HG03469 (cell line): ENCODE data around the gene ADCY3.
"Not testable (repeated sequence)": the region's sequence is repeated elsewhere in the genome, so short reads cannot be mapped to it uniquely, and the experiment has no call there.

ENCODE experiments used
- ATAC-seq: cut with Tn5 transposase; IDR thresholded peaks from one replicate; pipeline ENCODE4 v1.9.1; 2021; ENCODE audit warnings: mild to moderate bottlenecking, moderate library complexity, moderate number of reproducible peaks; ENCODE audit not compliant: unreplicated experiment

The ADCY3 gene

GRCh38 chr2:24852431-24853020 is 67.5 kb downstream of the ADCY3 start:
- ATAC-seq: no peak

DNA sequence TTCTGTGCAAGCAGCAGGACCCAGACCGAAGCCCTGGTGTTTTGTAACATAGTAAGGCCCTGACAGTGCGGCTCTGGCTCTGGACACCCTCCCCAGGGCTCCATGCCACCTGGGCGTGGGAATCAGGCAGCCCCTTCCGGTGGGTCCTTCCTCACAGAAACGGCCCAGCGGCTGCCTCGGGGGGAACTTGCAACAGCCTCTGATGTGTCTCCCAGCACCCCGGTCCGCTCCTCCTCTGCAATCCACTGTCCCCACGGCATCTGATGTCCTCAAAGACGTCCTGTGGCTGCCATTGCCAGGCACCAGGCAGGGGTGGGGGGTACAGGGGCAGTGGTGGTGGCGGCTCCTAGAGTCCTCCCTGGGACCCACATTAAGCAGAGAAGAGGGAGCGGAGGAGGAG is 68.0 kb downstream of the ADCY3 start:
- no peak for ATAC-seq

GRCh38 chr2:24850944-24851343 is 69.1 kb downstream of the ADCY3 start:
- no peak for ATAC-seq

- ATAC-seq: no peak
These were observed 74.3 kb downstream of the ADCY3 start for GRCh38 chr2:24845691-24846090.

DNA sequence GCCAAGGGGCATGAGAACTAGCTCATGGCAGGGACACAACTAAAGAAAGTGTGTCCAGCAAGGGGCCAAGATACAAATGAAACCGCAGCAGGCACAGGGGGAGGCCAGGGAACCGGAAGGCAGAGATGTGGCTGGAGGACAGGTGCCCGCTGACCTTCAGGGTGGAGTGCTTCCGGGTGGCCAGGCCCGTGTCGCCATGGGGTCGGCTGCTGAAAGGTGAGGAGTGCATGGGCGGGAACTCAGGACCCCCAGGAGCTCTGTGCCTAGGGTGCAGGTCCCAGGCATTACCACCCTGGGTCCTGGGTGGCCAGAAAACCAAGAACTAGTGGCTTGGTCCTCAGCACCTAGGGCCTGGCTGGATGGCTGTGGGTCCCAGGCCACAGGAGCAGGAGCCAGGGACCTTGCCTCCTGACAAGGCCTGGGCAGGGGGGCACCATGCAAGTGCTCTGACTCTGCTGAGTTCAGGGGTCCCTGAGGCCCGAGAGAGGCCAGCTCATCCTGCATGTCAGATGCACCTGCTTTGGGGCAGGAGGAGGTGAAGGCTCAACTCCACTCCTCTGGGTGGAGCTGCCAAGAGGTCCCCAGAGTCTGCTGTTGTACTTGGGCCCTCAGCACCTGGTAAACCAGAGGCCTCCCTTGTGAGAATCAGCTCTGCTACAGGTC is 75.9 kb downstream of the ADCY3 start:
- no peak for ATAC-seq

DNA sequence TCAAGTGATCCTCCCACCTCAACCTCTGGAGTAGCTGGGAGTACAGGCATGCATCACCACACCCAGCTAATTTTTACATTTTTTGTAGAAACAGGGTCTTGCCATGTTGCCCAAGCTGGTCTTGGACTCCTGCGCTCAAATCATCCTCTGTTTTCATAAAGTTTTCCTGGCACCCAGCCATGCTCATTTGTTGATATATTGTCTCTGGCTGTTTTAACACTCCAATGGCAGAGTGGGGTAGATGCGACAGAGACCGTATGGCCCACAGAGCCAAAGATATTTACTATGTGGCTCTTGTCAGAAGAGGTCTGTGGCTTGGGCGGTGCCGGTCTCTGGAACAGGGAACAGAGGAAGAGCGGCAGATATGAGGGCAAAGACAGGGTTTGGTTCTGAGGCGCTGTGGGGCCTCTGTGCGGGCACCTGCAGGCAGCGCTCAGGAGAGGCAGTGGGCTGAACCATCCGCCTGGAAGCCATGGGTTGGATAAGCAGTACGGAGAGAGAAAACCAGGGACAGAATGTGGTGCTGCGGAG is 76.6 kb downstream of the ADCY3 start:
- ATAC-seq: no peak

DNA sequence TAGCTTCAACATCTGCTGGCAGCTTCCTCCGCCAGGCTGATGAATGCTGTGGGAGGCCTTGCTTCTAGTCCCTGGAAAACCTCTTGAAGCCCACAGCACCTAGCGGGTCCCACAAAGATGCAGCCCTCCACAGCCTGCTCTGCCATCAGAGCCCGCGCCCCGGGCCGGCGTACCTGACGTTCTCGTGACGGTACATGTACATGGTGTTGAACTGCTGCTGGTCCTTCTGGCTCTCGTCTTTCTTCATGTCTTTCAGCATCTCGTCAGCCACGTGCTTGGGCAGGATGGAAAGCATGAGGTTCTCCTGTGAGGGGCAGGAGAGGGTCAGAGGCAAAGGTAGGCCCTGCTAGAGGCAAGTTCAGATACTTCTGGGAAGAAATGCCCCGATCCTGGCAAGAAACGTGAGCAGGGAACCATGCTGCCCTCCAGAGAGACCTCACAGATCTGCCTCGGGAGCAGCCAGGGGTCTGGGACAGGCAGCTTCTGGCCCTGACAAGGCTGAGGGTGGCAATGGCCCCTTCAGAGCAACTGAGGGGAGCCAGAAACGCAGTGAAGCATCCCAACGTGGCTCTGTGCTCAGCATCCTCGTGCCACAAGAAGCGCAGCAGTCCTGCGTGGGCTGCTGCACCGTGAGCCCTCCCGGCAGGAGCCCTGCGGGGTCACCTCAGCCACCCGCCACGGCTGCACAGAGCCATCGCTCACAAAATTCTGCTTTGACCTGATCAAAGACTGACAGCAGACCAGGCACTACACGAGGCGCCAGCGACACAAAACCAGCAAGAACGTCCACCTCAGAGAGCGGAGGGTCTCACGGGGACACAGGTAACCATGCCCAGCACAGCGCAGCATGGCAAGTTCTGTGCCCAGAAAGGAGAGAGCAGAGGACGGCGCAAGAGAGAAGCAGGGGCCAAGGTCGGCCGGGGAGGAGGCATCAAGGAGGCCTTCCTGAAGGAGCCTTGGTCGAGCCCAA is 77.7 kb downstream of the ADCY3 start:
- ATAC-seq: no peak

GRCh38 chr2:24840962-24841945 is 78.8 kb downstream of the ADCY3 start:
- no peak for ATAC-seq

DNA sequence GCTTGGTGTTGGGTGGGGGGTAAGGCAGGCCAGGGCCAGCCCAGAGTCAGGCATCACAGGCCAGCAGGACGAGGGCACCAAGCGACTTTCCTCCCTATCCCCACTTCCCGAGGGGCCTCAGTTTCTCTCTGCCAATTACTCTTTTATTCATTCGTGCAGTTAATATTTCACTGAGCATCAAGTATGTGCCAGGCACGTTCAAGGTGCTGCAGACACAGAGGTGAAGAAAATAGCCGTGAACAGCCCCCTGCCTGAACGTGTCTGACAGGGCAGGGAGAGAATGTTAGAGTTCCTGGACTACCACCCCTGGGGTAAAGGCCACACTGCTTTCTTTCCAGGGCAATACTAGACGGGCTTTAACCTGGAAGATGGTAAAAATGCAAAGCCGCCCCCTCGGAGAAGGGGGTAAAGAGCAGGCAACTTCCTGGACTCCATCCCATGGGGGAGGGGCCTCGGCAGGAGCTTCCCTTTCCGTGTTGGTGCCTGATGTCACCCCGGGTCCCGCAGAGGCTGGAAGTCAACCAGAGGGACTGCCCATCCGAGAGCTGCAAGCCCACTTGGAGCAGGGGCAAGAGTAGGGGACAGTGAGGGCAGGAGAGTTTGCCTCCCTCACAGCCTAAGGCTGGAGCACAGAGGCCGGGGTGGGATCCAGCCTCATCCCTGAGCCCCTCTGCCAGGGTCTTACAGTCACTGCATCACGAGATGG is 79.7 kb downstream of the ADCY3 start:
- no peak for ATAC-seq

DNA sequence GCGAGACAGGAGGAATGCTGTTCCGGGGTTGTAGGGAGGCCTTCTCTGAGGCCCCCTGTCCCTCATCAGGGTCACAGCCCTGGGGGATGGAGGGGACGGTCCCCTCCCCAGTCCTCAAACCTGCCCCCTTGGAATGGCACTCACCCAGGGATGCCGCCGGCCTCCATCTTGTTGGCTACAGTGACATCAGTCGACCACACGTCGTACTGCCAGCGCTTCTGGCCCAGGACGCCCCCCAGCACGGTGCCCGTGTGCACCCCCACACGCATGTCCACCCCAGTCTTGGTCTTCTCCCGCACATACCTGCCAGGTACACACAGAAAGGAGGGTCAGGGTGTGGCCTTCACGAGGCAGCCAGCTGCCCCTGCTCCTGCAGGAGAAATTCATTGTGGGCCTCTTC is 80.3 kb downstream of the ADCY3 start:
- no peak for ATAC-seq

DNA sequence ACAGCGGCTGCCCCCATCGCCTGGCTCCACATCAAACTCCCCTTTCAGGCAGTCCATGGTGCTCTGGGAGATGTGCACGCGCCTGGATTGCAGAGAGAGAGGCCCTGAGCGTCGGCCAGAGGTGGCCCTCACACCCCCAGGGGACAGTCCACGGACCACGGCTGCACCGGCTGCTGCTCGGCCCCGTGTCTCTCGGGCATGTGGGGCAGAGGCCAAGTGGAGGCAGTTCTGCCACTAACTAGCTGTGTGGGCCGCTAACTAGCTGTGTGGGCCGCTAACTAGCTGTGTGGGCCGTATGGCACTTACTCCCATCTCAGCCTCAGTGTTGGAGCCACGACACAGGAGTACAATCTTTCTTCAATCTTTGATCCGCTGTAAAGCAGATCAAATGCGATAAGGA is 81.5 kb downstream of the ADCY3 start:
- no peak for ATAC-seq

GRCh38 chr2:24837996-24838513 is 82.0 kb downstream of the ADCY3 start:
- ATAC-seq: no peak

- no peak for ATAC-seq
These were observed 83.3 kb downstream of the ADCY3 start for GRCh38 chr2:24836706-24837105.

DNA sequence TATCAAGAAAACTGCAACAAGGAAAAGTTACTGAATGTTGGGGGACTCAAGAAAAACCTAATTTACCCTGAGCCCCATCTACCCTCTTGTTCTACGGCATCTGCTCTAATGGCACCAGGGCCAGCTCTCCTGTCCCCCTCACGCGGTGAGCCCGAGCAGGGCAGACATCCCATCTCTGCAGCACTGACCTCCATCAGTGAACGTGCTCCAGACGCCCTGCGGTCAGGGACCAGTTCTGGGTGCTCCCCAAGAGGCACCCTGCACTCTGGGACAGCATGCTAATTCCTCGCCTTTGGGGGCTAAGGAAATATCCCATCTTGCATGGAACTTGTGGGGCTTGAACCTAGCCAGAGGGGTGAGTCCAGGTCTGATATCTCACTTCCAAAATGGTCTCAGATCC is 83.8 kb downstream of the ADCY3 start:
- no peak for ATAC-seq

GRCh38 chr2:24835411-24835810 is 84.6 kb downstream of the ADCY3 start:
- not testable (repeated sequence) for ATAC-seq

GRCh38 chr2:24834733-24835395 is 85.2 kb downstream of the ADCY3 start:
- no peak for ATAC-seq

- no peak for ATAC-seq
These were observed 86.0 kb downstream of the ADCY3 start for GRCh38 chr2:24833821-24834732.
